ENCODE results near the gene G6PC1.

DNA sequence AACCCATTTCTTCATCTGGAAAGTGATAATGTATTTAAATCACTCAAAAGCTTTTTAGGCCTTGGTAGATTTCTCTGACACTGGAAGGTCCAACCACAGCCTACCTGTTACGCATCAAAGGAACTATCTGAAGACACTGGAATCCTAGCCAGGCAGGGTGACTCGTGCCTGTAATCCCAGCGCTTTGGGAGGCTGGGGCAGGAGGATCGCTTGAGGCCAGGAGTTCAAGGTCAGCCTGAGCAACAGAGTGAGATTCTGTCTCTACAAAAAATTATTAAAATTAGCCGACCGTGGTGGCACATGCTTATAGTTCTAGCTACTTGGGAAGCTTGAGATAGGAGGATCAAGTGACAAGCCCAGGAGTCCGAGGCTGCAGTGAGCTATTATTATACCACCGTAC, 18.4 kb upstream of the G6PC1 start:
- TF ChIP-seq, protein P1, sequence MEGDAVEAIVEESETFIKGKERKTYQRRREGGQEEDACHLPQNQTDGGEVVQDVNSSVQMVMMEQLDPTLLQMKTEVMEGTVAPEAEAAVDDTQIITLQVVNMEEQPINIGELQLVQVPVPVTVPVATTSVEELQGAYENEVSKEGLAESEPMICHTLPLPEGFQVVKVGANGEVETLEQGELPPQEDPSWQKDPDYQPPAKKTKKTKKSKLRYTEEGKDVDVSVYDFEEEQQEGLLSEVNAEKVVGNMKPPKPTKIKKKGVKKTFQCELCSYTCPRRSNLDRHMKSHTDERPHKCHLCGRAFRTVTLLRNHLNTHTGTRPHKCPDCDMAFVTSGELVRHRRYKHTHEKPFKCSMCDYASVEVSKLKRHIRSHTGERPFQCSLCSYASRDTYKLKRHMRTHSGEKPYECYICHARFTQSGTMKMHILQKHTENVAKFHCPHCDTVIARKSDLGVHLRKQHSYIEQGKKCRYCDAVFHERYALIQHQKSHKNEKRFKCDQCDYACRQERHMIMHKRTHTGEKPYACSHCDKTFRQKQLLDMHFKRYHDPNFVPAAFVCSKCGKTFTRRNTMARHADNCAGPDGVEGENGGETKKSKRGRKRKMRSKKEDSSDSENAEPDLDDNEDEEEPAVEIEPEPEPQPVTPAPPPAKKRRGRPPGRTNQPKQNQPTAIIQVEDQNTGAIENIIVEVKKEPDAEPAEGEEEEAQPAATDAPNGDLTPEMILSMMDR (IDR thresholded peaks at IDR 0.05; ENCODE audit: insufficient read depth, low read length), result no peak
- TF ChIP-seq POLR2AphosphoS5 (IDR thresholded peaks at IDR 0.05; ENCODE audit: low read depth), result no peak
- no peak for TF ChIP-seq GABPA (IDR thresholded peaks at IDR 0.05; ENCODE audit: low read depth)
- TF ChIP-seq, protein P2, sequence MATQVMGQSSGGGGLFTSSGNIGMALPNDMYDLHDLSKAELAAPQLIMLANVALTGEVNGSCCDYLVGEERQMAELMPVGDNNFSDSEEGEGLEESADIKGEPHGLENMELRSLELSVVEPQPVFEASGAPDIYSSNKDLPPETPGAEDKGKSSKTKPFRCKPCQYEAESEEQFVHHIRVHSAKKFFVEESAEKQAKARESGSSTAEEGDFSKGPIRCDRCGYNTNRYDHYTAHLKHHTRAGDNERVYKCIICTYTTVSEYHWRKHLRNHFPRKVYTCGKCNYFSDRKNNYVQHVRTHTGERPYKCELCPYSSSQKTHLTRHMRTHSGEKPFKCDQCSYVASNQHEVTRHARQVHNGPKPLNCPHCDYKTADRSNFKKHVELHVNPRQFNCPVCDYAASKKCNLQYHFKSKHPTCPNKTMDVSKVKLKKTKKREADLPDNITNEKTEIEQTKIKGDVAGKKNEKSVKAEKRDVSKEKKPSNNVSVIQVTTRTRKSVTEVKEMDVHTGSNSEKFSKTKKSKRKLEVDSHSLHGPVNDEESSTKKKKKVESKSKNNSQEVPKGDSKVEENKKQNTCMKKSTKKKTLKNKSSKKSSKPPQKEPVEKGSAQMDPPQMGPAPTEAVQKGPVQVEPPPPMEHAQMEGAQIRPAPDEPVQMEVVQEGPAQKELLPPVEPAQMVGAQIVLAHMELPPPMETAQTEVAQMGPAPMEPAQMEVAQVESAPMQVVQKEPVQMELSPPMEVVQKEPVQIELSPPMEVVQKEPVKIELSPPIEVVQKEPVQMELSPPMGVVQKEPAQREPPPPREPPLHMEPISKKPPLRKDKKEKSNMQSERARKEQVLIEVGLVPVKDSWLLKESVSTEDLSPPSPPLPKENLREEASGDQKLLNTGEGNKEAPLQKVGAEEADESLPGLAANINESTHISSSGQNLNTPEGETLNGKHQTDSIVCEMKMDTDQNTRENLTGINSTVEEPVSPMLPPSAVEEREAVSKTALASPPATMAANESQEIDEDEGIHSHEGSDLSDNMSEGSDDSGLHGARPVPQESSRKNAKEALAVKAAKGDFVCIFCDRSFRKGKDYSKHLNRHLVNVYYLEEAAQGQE (IDR thresholded peaks at IDR 0.05; ENCODE audit: insufficient replicate concordance, low read depth), result no peak

Measured in HL-60 (cell line).